ENCODE measurements around the gene PLAGL2. TPM values are rescaled to one million over a fixed set of nuclear protein-coding genes. Genes with fewer than 3 reads are reported as not detected.
A peak's percentile ranks its signal among the peaks of the same experiment; 100 is the strongest.
"Not testable (repeated sequence)": the region's sequence is repeated elsewhere in the genome, so short reads cannot be mapped to it uniquely, and the experiment has no call there.

PLAGL2 gene, protein sequence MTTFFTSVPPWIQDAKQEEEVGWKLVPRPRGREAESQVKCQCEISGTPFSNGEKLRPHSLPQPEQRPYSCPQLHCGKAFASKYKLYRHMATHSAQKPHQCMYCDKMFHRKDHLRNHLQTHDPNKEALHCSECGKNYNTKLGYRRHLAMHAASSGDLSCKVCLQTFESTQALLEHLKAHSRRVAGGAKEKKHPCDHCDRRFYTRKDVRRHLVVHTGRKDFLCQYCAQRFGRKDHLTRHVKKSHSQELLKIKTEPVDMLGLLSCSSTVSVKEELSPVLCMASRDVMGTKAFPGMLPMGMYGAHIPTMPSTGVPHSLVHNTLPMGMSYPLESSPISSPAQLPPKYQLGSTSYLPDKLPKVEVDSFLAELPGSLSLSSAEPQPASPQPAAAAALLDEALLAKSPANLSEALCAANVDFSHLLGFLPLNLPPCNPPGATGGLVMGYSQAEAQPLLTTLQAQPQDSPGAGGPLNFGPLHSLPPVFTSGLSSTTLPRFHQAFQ
- polyA plus RNA-seq (2012; ENCODE audit: insufficient read depth, insufficient read length, low read depth), result 15.5 TPM

DNA sequence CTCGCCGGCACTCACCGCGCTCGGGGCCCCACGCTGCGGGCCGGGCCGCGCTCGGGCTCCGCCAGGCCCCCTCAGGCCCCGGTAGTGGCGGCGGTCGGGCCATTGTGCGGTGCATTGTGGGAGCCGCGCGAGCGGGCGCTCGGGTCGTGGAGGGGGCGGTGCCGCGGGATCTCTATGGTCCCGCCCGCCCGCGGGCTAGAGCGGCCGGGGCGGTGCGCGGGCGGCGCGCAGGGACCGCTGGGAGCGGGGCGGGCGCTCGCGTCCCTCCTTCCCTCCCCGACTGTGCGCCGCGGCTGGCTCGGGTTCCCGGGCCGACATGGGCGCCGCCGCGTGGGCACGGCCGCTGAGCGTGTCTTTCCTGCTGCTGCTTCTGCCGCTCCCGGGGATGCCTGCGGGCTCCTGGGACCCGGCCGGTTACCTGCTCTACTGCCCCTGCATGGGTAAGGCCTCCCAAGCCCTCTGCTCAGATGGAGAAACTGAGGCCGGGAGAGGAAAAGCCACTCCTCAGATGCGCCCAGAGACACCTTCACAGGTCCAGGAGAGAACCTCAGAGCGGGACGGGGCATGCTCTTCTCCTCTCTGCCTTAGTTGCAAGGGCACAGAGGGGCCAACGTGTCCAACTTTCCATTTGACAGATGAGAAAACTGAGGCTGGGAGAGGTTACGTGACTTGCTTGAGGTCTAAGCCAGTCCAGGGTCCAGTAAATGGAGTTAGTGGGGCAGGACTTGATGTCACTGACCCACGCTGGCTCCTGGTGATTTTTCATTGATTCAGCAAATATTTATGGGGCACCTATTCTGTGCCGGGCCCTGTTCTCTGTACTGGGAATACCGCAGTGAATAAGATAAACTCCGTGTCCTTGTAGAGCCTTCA, at the start of gene PLAGL2, which contains the start of gene POFUT1:
PLAGL2 (minus strand) TSS at position 118 of the 873 bp plus-strand sequence. CDS start 5,565 bp downstream, outside the sequence.
POFUT1 (plus strand) TSS at position 255 of the 873 bp plus-strand sequence; CDS start at position 317, 62 bp downstream.
- TF ChIP-seq, protein P1, sequence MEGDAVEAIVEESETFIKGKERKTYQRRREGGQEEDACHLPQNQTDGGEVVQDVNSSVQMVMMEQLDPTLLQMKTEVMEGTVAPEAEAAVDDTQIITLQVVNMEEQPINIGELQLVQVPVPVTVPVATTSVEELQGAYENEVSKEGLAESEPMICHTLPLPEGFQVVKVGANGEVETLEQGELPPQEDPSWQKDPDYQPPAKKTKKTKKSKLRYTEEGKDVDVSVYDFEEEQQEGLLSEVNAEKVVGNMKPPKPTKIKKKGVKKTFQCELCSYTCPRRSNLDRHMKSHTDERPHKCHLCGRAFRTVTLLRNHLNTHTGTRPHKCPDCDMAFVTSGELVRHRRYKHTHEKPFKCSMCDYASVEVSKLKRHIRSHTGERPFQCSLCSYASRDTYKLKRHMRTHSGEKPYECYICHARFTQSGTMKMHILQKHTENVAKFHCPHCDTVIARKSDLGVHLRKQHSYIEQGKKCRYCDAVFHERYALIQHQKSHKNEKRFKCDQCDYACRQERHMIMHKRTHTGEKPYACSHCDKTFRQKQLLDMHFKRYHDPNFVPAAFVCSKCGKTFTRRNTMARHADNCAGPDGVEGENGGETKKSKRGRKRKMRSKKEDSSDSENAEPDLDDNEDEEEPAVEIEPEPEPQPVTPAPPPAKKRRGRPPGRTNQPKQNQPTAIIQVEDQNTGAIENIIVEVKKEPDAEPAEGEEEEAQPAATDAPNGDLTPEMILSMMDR (IDR thresholded peaks at IDR 0.05; ENCODE audit: low read depth, low read length), result no peak; the same call in 1 of the 2 replicates
- H3K4me3 ChIP-seq (ENCODE audit: low read depth, low read length), result peak within 1 kb of the TSS; percentile 100
- DNase-seq, result peak; percentile 92
- H3K27me3 ChIP-seq, result no peaks in the 10 kb centered on the region
- H3K36me3 ChIP-seq, result peaks cover 16% of the 10 kb centered on the region
- peaks cover 6% of the 10 kb centered on the region; the same call in 1 of the 2 replicates for H3K4me1 ChIP-seq
- no peaks in the 10 kb centered on the region for H3K9me3 ChIP-seq

DNA sequence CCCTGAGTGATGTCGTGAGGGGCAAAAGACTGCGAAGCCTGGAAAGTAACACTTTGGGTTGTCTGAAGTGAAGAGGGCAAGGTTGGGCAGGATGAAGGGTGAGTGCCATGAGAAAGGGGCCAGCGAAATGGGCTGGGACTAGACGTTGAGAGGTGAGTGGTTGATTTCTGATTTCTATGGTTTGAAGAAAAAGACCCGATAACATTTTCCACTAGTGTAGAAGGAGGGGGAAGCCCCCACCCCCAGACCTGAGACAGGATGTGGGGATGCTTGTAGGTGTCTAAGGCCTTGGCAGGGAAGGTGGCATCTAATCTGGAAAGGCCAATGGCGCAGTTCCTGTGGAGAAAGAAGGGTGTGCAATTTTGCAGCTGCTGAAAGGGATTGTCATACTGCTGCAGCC, 44.6 kb upstream of the PLAGL2 start:
- H3K36me3 ChIP-seq, result no peaks in the 10 kb centered on the region
- no peaks in the 10 kb centered on the region; the same call in 1 of the 2 replicates for H3K9me3 ChIP-seq
- H3K4me3 ChIP-seq (ENCODE audit: low read depth, low read length), result no peak overlapping the region
- no peak for DNase-seq
- TF ChIP-seq, protein P1 (IDR thresholded peaks at IDR 0.05; ENCODE audit: low read depth, low read length), result no peak
- H3K27me3 ChIP-seq, result no peaks in the 10 kb centered on the region
- H3K4me1 ChIP-seq, result peaks cover 15% of the 10 kb centered on the region

DNA sequence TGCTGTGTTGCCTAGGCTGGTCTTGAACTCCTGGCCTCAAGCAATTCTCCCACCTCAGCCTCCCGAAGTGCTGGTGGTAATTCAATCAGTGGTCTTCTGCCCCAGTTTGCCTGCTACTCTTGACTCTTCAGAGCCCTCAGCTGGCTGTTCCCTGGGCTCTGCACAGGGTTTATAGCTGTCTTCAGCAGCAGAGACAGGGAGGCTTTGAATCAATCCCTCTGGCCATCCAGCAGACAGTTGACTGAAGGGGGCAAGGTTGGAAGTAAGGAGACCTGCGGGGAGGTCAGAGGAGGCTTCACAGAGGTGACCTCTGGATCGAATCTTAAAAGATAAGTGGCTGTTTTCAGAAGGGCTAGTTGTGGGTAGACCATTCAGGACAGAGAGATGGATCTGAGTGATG, 43.9 kb upstream of the PLAGL2 start:
- H3K9me3 ChIP-seq, result no peaks in the 10 kb centered on the region; the same call in 1 of the 2 replicates
- peaks cover 12% of the 10 kb centered on the region for H3K4me1 ChIP-seq
- DNase-seq, result no peak
- H3K27me3 ChIP-seq, result no peaks in the 10 kb centered on the region
- no peak overlapping the region for H3K4me3 ChIP-seq (ENCODE audit: low read depth, low read length)
- H3K36me3 ChIP-seq, result no peaks in the 10 kb centered on the region
- TF ChIP-seq, protein P1 (IDR thresholded peaks at IDR 0.05; ENCODE audit: low read depth, low read length), result no peak

DNA sequence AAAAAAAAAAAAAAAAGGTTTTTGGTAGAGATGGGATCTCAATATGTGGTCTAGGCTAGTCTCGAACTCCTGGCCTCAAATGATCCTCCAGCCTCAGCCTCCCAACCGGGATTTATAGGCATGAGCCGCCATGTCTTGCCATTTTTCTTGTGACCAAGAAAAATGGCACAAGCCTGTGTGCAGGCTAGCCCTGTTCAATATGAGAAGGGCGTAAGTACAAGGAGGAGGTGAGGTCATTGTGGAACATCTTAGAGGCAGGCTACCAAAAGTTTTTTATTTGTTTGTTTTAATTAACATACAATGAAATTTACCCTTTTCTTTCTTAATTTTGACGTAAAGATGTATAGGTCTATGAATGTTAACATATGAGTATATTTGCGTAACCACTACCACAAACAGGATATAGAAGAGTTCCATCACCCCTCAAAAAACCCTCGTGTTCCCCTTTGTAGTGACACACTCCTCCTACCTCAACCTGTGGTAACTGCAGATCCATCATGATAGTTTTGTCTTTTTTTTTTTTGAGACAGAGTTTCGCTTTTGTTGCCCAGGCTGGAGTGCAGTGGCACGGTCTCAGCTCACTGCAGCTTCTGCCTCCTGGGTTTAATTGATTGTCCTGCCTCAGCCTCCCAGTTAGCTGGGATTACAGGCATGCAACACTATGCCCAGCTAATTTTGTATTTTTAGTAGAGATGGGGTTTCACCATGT, 41.6 kb upstream of the PLAGL2 start:
- no peaks in the 10 kb centered on the region; the same call in 1 of the 2 replicates for H3K9me3 ChIP-seq
- TF ChIP-seq, protein P1 (IDR thresholded peaks at IDR 0.05; ENCODE audit: low read depth, low read length), result no peak
- no peak for DNase-seq

DNA sequence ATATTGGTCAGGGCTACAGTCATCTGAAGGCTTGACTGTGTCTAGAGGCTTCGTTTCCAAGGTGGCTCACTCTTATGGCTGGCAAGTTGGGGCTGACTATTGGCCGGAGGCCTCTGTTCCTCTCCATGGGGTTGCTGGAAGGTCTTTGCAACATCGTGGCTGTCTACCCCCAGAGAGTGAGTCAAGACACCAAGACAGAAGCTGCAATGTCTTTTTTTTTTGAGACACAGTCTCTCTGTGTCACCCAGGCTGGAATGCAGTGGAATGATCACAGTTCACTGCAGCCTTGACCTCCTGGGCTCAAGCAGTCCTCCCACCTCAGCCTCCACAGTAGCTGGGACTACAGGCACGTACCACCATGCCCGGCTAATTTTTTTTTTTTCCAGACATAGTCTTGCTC, 40.5 kb upstream of the PLAGL2 start:
- TF ChIP-seq, protein P1 (IDR thresholded peaks at IDR 0.05; ENCODE audit: low read depth, low read length), result no peak
- Histone ChIP-seq H3K9me3 (no peaks in the 10 kb centered on the region), H3K27me3 (no peaks in the 10 kb centered on the region), H3K4me1 (0 out of 2 replicates have a peak, but pooled peaks cover 3% of the 10 kb centered on the region), H3K36me3 (no peaks in the 10 kb centered on the region), H3K4me3 (ENCODE audit: low read depth, low read length) (no peak overlapping the region)
- no peak for DNase-seq

More for the DNA sequence above, 41.6 kb upstream of the PLAGL2 start:
- H3K27me3 ChIP-seq, result no peaks in the 10 kb centered on the region
- no peak overlapping the region for H3K4me3 ChIP-seq (ENCODE audit: low read depth, low read length)
- 0 out of 2 replicates have a peak, but pooled peaks cover 3% of the 10 kb centered on the region for H3K4me1 ChIP-seq
- no peaks in the 10 kb centered on the region for H3K36me3 ChIP-seq

DNA sequence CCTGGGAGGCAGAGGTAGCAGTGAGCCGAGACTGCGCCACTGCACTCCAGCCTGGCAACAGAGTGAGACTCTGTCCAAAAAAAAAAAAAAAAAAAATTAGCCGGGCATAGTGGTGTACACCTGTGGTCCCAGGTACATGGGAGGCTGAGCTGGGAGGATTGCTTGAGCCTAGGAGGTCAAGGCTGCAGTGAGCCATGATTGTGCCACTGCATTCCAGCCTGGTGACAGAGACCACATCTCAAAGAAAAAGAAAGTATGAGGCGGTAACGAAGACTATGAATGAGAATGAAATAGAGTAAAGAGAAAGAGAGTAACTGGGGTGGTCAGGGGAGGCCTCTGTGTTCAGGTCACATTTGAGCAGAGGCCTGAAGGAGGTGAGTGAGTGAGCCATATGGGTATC, 38.7 kb upstream of the PLAGL2 start:
- H3K36me3 ChIP-seq; H3K4me1 ChIP-seq; DNase-seq; H3K27me3 ChIP-seq; H3K4me3 ChIP-seq (ENCODE audit: low read depth, low read length); H3K9me3 ChIP-seq: not testable (repeated sequence)

Measured in BE2C (cell line).